GM18498 (cell line): ENCODE results near the gene HEXIM2.
"Not testable (repeated sequence)": the region's sequence is repeated elsewhere in the genome, so short reads cannot be mapped to it uniquely, and the experiment has no call there.

ENCODE experiments used
- ATAC-seq: cut with Tn5 transposase; IDR thresholded peaks from one replicate; pipeline ENCODE4 v1.9.1; 2021; ENCODE audit warnings: mild to moderate bottlenecking, moderate library complexity; ENCODE audit not compliant: unreplicated experiment

HEXIM2 gene

DNA sequence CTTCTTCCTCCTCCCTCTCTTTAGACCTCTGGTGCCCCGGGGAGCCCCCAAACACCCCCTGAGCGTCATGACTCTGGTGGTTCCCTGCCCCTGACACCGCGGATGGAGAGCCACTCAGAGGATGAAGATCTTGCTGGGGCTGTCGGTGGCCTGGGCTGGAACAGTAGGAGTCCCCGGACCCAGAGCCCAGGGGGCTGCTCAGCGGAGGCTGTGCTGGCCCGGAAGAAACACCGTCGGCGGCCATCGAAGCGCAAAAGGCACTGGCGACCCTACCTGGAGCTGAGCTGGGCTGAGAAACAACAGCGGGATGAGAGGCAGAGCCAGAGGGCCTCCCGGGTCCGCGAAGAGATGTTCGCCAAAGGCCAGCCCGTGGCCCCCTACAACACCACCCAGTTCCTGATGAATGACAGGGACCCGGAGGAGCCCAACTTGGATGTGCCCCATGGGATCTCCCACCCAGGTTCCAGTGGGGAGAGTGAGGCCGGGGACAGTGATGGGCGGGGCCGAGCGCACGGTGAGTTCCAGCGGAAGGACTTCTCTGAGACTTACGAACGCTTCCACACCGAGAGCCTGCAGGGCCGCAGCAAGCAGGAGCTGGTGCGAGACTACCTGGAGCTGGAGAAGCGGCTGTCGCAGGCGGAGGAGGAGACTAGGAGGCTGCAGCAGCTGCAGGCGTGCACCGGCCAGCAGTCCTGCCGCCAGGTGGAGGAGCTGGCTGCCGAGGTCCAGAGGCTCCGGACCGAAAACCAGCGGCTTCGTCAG is 7.5 kb downstream of the HEXIM2 start:
- no peak for ATAC-seq

DNA sequence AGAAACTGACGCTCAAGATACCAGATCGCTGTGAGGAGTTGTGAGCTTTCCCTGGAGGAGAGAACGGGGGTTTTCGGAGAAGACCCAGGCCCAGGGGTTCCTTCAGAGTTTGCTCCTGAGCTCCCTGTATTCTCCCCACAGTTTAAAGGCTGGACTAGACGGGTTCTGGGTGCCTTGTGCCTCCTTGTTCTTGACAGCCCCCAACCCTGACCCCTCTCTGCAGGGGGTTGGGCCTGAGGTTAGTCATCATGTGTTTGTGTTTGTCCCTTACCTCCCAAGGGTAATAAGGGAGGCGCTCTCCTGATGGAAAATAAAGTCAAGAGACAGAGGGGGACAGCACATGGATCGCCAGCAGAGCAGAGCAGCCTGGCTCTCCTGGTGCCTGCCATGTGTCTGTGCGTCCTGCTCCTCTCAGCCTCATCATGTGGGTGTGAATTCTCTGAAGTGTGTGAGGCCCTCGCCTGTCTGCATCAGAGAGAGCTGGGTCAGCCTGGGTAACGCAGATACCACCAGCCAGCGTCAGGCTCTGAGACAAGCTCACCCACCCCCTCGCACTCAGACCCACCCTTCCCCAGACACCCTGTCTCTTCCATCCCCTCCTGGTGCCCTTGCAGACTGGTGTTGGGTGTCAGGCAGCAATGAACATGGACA is 8.7 kb downstream of the HEXIM2 start:
- no peak for ATAC-seq

GRCh38 chr17:45170931-45171337 is 9.3 kb downstream of the HEXIM2 start:
- no peak for ATAC-seq

DNA sequence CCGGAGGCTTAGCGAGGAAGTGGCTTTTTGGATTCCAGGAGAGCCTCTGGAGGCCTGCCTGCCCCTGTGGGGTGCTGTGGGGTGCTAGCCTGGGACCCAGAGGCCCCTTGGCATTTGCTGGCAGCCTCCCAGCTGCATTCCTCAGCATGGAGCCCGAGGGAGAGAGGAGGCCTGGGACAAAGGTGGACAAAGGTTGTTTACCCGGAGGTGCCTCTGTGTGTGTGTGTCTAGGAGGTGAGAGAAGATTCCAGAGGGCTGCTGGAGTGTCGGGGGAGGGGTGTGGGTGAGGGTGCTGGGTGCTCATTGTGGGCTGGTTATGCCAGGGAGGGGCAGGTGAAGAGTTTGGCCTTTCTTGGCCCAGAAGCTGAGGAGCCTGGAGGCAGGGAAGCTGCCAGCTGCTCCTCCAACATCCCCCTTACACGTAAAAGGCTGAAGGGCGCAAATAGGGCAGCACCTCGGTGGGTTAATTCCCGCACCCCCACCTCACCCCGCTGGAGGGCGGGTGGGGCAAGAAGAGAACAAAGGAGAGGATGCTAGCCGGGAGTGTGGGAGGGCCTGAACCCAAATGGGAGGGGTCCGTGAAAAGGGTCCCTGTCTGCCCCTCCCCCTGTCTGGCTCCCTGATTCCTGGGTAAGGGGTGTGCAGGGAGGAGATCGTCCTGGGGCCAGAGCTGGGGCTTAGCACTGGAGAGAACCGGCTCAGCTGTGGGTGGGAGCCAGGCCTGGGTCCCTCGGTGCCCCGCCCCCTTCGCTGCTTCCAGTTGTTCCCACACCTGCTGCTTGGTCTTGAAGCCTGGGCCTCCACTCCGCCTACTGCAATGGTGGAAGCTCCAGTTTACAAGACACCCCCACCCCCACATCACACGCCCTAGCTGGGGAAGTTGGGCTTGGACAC is 9.9 kb downstream of the HEXIM2 start:
- ATAC-seq = no peak

DNA sequence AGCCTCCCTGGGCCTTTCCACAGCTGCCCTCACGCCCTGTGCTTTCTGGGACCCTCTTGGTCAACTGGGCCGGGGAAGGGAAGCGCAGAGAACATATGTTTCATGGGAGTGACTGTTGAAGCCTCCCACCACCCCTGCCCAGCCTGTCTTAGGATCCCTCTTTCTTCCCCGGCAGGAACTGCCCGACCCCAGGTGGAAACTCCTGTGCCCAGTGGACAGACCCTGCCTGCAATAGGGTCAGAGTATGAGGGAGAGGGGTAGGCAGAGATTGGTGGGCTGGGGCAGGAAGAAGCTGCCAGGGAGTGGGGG is 10.5 kb downstream of the HEXIM2 start:
- no peak for ATAC-seq

GRCh38 chr17:45172541-45173286 is 11.0 kb downstream of the HEXIM2 start:
- ATAC-seq = peak; percentile 63

- no peak for ATAC-seq
These were observed 14.1 kb downstream of the HEXIM2 start for GRCh38 chr17:45175759-45176115.

DNA sequence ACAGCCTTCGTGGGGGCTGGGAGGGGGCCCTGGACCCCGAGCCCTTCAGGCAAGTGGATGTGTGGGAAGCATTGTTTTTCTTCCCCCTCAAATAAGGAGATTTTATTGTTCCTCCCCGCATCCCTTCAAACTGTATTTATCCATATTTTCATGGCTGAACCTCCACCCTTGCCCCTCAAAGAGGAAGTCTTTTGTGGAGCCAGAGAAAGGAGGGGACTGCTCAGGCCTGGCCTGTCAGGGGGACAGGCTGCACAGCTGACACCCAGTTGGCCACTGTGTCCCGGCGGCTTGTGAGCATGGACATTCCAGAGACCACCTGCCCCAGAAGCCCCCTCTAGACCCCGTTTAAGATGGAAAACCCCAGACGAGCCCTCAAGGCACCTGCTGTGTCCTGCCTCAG is 15.9 kb downstream of the HEXIM2 start:
- ATAC-seq = no peak

DNA sequence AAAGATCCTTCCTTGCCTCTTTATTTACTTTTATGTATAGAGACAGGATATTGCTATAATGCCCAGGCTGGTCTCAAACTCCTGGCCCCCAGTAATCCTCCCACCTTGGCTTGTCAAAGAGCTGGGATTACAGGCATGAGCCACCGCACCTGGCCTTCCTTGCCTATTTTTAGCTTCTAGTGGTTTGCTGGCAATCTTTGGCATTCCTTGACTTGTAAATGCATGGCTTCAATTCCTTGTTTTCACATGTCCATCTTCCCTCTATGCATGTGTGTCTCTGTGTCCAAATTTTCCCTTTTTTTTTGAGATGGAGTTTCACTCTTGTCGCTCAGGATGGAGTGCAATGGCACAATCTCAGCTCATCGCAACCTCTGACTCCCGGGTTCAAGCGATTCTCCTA is 22.5 kb downstream of the HEXIM2 start:
- no peak for ATAC-seq

- no peak for ATAC-seq
These were observed 25.2 kb downstream of the HEXIM2 start for GRCh38 chr17:45186801-45187354.

GRCh38 chr17:45189009-45189408 is 27.3 kb downstream of the HEXIM2 start:
- ATAC-seq = no peak

GRCh38 chr17:45190503-45191255 is 29.0 kb downstream of the HEXIM2 start:
- no peak for ATAC-seq

- ATAC-seq = no peak
These were observed 33.7 kb downstream of the HEXIM2 start for GRCh38 chr17:45195424-45195823.

- ATAC-seq = no peak
These were observed 35.4 kb downstream of the HEXIM2 start for GRCh38 chr17:45197108-45197507.

DNA sequence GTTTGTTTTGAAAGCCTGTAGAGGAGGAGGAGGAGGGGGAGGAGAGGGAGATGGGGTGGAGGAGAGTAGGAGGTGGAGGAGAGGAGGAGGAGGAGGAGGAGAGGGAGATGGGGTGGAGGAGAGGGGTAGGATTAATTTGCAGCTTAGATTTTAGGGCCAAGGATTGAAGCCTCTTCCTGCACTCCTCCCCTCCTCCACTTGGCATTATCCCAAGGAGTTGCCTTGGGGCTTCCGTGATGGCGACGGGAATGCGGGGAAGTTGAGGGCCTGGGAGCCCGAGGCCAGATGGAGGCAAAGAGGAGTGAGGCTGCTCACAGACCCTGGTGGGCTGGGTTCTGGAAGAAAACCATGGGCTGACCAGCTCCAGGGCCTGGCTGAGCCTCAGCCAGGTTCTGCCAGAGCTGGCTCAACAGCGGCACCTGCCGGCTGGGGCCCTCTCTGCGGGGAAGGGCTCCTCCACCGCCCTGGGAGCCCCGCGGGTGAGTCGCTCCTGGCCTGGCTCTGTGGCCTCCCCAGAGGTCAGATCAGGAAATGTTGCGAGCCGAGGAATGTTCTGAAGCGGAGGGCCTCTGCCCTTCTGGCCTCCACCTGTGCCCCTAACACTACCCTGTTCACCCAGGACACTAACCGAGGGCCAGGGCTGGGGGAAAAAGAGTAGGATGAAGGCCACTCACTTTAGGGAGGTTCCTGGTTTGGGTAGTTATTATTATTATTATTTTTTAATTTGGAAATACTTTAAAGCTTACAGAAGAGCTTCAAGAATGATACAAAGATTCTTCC is 36.1 kb downstream of the HEXIM2 start:
- ATAC-seq = peak; percentile 86

DNA sequence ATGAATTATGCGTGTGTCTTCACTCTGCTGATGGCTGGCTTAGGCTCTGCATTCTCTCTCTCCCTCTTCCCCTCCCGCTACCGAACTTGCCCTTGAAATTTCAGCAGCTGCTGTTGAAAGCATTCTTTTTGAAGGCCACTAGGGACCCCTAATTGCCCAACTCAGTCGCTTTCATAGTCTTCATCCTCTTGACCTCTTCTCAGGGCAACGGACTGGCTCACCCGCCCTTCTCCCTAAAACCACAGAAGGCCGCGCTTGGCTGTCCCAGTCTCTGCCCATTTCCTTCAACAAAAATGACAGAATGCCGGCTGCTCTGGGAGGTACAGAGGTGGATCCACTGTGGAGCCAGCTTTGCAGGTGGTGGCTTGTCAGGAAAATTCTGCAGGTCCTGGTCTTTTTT is 39.0 kb downstream of the HEXIM2 start:
- ATAC-seq = no peak

DNA sequence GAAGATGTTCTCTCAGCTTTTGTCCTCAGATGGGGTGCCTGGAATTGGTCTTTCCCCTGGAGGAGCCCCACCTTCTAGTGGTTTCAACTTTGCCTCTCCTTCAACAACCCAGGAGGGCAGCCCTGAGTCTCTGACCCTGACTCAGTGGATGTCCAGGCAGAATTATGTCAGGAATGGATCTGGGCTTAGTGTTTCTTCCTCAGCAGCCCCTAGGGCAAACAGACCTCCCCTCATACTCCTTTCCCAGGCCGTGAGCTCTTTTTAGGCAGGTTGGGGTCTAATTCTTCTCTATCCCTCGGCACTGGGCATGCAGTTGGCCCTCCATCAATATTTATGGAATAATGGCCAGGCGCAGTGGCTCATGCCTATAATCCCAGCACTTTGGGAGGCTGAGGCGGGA is 39.8 kb downstream of the HEXIM2 start:
- no peak for ATAC-seq

- ATAC-seq = not testable (repeated sequence)
These were observed 40.2 kb downstream of the HEXIM2 start for GRCh38 chr17:45201880-45202279.

DNA sequence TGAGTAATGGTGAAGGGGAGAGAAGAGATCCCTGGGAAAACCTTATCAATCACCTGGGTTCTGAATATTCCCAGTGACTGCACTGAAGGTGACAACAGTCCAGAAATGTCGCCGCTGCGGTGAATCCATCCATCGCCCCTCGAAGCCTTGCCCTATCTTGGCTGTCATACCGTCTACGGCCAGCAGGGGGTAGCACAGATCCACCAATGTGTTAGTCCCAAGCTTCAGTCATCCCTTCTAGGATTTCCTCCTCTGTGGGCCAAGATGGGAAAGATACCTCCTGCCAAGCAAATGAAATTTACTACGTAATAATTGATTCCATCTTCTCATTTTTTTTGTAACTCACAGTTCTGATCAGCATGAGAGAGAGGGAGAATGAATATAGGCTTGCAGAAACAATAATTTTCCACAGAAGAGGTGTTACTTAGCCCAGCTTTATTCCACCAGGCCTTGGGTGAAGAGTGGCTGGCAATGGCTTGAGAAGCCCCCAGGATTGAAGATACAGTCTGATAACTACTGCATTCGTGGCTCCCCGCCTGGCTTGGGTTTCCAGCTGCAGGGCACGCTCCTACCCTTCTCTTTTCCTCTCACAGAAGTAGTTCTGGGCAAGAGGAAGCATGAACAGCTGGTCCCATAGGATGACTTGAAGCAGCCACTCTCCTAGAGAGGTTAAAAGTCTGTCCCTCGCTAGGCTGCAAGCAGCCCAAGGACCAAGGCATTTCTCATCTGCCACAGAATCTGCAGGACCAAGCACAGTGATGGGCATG is 57.4 kb downstream of the HEXIM2 start:
- ATAC-seq = no peak
